ENCODE data around the gene RASAL2.

The RASAL2 gene

DNA sequence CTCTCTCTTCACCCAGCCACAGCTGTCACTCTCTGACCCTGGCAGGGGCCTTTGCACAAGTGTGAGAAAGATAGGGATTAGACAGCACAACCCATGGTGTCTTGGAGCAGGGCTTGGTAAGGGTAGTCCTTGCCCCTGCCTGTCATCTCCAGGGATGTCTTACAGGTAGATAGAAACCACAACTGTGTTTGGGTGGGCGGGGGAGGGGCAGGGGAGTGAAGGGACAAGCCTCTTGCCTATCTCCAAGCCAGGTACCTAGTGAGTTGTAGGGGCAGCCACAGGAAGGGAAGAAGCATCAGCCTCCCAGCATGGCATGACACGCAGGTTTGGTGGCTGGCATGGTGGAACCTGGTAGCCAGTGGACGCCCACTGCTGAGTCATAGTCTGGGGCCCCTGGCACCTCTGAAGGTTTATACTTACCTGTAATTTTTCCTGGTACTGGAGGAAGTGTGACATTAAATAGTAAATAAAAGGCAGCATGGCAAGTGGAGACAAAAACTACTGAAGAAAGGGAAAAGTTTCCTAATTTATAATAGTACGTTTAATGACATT lies 305.3 kb downstream of the RASAL2 start:
- no peak for DNase-seq

GRCh38 chr1:178405137-178405536 lies 311.2 kb downstream of the RASAL2 start:
- DNase-seq, result no peak

DNA sequence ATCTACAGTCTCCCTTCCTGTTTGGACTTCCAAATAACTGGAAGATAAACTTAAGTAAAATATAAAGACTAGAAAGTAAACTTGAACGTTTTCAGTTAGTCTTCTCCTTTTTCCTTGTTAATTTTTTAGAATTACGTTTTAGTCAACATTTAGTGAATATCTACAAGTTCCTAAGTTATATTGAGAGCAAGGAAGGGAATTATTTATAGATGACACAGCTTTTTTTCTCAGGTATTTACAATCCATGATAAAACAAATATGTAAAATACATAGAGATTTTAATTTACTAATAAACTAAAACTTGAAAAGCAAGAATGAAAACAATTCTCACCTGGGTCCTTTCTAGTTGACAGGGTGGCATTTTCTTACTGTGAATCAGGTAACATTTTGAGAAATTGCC lies 313.3 kb downstream of the RASAL2 start:
- no peak for DNase-seq

- DNase-seq, result no peak
These were observed 313.8 kb downstream of the RASAL2 start for GRCh38 chr1:178407655-178408054.

DNA sequence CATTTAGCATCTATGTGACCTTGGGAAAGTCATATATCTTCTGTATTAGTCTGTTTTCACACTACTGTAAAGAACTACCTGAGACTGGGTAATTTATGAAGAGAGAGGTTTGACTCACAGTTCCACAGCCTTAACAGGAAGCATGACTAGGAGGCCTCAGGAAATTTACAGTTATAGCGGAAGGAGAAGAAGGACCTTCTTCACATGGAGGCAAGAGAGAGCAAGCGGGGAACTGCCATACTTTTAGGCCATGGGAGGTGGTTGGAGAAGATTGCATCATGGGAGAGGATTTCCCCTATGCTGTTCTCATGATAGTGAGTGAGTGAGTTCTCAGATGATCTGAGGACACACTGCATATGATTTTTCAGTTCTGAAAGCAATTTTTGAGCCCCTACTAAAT lies 315.0 kb downstream of the RASAL2 start:
- no peak for DNase-seq

GRCh38 chr1:178409541-178409940 lies 315.6 kb downstream of the RASAL2 start:
- no peak for DNase-seq

- DNase-seq, result no peak
These were observed 318.0 kb downstream of the RASAL2 start for GRCh38 chr1:178411756-178412399.

DNA sequence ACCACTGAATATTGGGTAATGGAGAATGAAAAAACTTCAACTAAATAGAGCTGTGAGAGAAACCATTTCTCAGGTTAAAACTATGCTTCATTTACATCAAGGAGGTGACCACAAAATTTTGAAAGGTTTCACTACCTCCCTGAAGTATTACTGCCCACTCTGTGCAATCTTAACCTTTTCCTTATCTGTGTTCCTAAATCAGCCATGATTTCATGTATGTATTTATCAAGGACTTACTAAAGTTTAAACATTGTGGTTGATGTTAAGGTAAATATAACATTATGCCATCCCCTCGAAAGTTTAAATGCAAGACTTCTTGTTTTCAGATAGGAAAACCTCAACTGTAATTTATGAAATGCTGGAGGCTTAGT lies 318.5 kb downstream of the RASAL2 start:
- DNase-seq, result no peak

- no peak for DNase-seq
These were observed 324.0 kb downstream of the RASAL2 start for GRCh38 chr1:178417858-178418257.

DNA sequence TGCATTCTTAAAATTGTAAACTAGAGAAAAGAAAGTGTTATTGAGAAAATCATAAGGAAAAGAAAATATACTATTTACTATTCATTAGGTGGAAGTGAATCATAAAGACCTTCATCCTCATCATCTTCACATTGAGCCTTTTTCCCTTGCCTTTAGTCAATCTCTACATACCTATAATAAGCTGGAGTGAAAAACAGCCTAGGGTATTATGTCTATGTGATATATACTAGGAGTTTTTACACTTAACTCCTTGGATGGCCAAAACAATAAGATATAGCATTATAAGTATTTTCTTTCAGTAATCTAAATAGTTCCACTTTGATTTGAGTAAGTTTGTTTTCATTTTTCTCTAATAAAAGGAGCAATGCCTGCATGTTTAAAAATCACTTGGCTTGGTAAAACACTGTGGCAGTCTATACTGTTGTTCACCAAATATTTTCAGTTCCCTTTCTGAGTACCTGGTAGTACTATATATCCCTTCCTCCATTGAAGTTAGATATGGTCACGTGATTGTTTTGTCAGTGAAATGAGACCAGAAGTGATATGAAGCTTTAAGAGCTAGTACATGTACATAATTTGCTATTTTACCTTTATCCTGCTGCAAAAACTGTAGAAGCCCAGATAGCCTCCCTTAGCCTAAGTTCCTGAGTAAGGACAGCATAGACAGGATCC lies 324.5 kb downstream of the RASAL2 start:
- DNase-seq, result no peak

DNA sequence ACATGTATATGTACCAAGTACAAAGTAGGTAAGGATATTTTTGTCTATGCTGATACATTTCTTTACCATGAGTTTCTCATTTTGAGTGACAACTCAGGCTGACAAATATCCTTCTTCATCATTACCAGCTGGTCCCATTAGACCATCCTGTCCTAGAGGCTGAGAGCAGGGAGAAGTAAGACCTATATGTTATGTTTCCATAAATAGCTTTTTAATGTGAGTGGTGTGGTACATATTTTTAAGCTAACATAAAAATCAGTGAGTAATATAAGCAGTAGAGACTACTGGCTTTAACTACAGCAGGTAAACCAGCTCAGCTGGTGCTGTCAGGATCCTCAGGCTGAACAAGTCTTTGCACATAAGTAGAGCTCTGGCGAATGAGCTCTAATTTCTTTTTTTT lies 340.5 kb downstream of the RASAL2 start:
- DNase-seq, result no peak

DNA sequence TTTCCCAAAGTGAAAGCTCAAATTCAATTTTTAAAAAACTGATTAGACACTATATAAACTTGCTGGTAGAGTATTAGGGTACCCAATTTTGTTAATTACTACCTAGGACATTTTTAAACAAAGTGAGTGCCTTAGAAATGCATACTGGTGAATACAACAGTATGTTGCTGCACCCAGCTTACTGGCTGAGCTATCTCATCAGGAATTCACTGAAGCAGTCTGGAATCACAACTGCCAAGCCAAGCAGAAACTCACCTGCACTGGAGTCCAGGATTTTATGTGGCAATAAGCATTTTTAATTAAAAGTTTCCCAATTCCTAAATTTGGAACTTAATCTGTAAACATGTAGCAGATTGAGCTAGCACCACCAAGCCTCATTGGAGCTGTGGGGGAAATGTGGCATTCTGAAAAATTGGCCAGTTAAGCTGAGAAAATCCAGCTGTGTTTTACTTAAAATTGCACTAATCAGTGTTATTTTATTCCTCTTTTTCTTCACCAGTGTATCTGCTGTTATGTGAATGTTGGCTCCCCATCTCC lies 341.1 kb downstream of the RASAL2 start:
- DNase-seq, result no peak

DNA sequence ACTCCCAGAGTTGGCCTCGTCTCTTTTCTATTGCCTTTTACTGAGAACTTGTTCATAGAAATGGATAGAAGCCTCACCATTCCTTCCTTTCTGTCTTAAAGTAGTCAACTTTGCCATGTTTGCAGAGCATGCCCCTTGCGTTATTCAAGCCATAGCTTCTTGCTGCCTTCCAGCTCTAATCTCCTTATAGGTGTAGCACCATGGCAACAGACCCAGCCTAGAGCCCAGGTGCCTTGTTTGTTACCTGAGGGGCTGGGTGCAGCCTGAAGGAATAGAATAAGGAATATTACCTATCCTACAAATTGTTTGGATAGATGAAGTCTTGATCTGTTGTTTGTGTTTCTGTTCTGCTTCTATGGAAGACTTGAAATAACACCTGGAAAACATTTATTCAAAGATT lies 343.0 kb downstream of the RASAL2 start:
- no peak for DNase-seq

DNA sequence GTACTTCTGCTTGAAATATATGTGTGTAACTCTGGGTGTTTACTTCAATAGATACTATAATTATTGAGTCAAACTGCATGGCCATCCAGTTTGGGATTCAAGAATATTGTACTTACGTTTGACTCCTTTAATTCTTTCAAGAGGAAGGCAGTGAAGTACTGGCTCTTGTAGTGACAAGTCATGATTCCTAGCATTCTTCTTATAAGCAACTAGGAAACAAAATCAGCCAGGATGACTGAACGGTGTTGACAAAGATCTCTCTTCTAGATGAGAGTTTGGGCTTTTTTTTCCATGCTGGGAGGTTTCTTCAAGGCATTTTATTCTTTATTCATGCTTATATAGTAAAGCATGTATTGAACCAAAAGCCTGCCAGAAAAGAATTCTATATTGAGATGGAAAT lies 344.5 kb downstream of the RASAL2 start:
- no peak for DNase-seq

DNA sequence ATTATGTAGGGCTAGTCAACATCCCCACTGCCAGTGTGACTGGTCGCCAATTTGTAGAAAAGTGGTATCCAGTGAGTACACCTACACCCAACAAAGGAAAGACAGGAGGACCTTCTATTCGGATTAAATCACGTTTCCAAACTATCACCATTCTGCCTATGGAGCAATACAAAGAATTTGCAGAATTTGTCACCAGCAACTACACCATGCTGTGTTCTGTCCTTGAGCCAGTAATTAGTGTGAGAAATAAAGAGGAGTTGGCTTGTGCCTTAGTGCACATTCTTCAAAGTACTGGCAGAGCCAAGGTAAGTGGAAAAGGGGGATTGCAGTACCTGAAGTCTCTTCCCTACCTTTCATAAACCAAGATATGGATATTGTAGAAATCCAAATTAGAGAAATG lies 349.0 kb downstream of the RASAL2 start:
- DNase-seq, result no peak

GRCh38 chr1:178450871-178451270 lies 357.0 kb downstream of the RASAL2 start:
- no peak for DNase-seq

DNA sequence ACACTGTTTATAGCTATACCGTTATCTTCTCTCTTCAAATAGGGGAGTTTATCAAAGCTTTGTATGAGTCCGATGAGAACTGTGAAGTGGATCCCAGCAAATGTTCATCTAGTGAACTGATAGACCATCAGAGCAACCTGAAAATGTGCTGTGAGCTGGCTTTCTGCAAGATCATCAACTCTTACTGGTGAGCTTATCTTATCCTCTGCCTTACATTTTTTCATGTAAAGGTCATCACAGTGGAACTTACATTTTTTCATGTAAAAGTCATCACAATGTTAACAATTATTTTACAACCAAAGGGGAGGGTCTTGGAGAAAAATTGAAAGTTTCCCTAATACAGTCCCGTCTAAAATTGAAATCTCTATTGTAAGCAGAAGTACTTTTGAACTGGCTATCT lies 357.6 kb downstream of the RASAL2 start:
- no peak for DNase-seq

DNA sequence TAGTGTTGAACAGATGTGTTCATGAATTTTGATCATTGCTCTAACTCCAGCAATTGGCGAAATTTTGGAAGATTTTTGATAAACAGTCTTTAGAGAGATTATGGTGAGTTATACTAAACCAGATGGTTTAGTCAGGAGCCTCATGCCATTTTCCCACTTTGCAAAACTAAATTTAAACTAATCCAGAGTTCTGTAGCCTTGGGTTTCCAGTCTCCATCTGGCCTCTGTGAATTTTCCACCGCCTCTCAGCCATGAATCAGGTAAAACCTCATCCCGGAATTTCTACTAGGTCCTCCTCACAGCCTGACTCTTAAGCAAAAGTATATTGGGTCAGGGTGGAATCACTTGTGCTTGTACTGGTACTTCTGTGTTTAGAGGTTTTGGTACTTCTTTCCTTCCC lies 358.1 kb downstream of the RASAL2 start:
- no peak for DNase-seq

DNA sequence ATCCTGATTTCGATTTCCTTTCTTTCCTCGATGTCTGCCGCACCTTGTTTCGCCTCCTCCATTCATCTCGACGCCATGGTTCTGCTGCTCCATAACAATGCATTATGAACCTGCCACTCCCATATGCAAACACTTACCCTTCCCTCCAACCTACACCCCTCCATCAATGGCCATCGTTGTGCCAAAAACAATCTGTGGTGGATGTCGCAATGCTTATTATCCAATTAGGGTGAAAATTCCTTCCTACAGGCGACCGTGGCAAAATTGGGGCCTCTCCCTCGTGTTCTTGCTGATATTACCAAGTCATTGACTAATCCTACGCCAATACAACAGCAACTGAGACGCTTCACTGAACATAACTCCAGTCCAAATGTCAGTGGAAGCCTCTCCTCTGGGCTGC lies 362.6 kb downstream of the RASAL2 start:
- DNase-seq, result no peak

DNA sequence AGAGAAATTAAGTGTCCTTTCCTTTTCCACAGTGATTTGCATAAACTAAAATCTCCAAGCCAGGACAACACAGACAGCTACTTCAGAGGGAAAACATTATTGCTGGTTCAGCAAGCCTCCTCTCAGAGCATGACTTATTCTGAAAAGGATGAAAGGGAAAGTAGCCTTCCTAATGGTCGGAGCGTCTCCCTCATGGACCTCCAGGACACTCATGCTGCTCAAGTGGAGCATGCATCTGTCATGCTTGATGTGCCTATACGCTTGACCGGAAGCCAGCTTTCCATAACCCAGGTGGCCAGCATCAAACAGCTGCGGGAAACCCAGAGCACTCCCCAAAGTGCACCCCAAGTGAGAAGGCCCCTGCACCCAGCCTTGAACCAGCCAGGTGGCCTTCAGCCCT lies 363.7 kb downstream of the RASAL2 start:
- no peak for DNase-seq

DNA sequence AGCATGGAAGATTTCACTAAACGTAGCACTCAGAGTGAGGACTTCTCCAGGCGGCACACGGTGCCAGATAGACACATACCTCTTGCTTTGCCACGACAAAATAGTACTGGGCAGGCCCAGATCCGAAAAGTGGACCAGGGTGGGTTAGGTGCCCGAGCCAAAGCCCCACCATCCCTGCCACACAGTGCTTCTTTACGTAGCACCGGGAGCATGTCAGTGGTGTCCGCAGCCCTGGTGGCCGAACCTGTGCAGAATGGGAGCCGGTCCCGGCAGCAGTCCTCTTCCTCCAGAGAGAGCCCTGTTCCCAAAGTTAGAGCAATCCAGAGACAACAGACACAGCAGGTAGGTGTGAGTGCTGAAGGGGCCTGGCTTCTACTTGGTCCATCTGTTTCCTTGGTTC lies 364.3 kb downstream of the RASAL2 start:
- no peak for DNase-seq

DNA sequence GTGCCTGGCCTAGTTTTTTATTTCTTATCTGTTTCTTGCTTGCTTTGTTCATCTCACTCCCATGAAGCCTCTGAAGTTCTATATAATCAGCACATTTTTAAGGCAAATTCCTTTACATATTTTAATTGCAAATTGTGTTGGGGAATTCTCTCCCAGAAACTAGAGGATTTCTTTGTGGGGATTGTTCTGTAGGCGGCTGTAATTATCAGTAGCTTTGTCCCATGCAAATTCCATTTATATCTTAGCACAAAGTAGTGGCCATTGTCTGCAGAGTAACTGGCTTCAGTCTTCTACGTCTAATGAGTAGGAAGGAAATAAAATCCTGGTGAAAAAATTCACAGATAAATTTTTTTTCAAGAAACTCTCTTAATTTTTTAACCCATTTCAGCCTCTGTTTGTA lies 367.2 kb downstream of the RASAL2 start:
- DNase-seq, result no peak

DNA sequence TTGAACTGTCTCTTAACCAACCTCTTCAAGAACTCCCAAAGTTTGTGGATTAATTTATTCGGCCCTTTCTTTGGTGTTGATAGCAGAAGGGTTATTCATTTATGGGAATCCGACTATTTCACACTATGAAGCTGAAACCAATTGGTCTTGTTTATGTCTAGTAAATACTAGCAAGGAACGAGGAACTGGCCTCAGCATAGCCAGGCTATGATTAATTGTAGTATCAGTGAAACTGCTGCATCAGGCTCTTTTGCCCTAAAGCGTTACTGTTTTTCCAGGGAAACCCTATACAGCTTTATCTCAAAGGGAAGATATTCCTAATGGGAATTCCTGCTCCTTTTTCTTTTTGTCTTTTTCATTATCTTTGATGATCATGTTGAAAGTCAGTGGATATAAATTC lies 367.8 kb downstream of the RASAL2 start:
- no peak for DNase-seq

GRCh38 chr1:178464141-178464540 lies 370.2 kb downstream of the RASAL2 start:
- DNase-seq, result no peak
